ENCODE measurements around the gene NUMB.

NUMB gene

GRCh38 chr14:73474952-73475351, 16.6 kb upstream of the NUMB start:
- no peak overlapping the region for H3K18ac ChIP-seq (ENCODE audit: low read length)
- H4K91ac ChIP-seq (ENCODE audit: low read depth, low read length): no peak overlapping the region
- no peak overlapping the region for H3K23ac ChIP-seq (ENCODE audit: low read length)
- no CpG with 5 or more reads among the region's 4 CpGs for WGBS (ENCODE audit: extremely low coverage, insufficient coverage, insufficient read length)
- H2AFZ ChIP-seq (ENCODE audit: insufficient read depth, low read length, poor library complexity): no peak overlapping the region
- no peaks in the 10 kb centered on the region for H3K79me2 ChIP-seq (ENCODE audit: control insufficient read depth, insufficient read depth, low read length, poor library complexity)
- no peak overlapping the region for H3K4me3 ChIP-seq (ENCODE audit: low read depth, low read length)
- H2BK5ac ChIP-seq (ENCODE audit: low read depth, low read length, poor library complexity): no peak overlapping the region
- H3K79me1 ChIP-seq (ENCODE audit: low read length): no peaks in the 10 kb centered on the region
- no peak overlapping the region for H2BK120ac ChIP-seq (ENCODE audit: insufficient read depth, low read length, poor library complexity)
- no peaks in the 10 kb centered on the region for H3K36me3 ChIP-seq (ENCODE audit: control insufficient read depth in 1 of 2, insufficient read depth in 2 of 2, low read length in 2 of 2)
- no peak overlapping the region for H3K27ac ChIP-seq (ENCODE audit: low read depth, low read length)
- no peak overlapping the region for H2BK12ac ChIP-seq (ENCODE audit: low read length)
- H3K14ac ChIP-seq (ENCODE audit: low read length): no peak overlapping the region
- no peaks in the 10 kb centered on the region for H3K9me3 ChIP-seq (ENCODE audit: insufficient read depth, low read depth, low read length)
- no peak overlapping the region for H4K8ac ChIP-seq (ENCODE audit: low read depth, low read length)
- H4K12ac ChIP-seq (ENCODE audit: low read depth, low read length): no peak overlapping the region
- no peak overlapping the region for H3K4ac ChIP-seq (ENCODE audit: low read depth, low read length)
- H3K27me3 ChIP-seq (ENCODE audit: insufficient read depth, low read length): no peaks in the 10 kb centered on the region
- no peak overlapping the region for H3K9ac ChIP-seq (ENCODE audit: low read length)
- no peak overlapping the region for H3K4me2 ChIP-seq (ENCODE audit: low read length)
- no peaks in the 10 kb centered on the region for H3K4me1 ChIP-seq (ENCODE audit: control insufficient read depth in 1 of 2, insufficient read depth in 2 of 2, low read length in 2 of 2)
- DNase-seq: no peak
- no peak overlapping the region for H2AK5ac ChIP-seq (ENCODE audit: low read length)

- H2BK120ac ChIP-seq (ENCODE audit: insufficient read depth, low read length, poor library complexity): no peak overlapping the region
- no peak overlapping the region for H2AK5ac ChIP-seq (ENCODE audit: low read length)
- WGBS (ENCODE audit: extremely low coverage, insufficient coverage, insufficient read length): no CpG with 5 or more reads among the region's 18 CpGs
These were observed 14.1 kb upstream of the NUMB start for GRCh38 chr14:73472185-73473114.

GRCh38 chr14:73471582-73472184, 13.3 kb upstream of the NUMB start:
- H3K79me1 ChIP-seq (ENCODE audit: low read length): no peaks in the 10 kb centered on the region
- H3K9ac ChIP-seq (ENCODE audit: low read length): no peak overlapping the region
- no peaks in the 10 kb centered on the region for H3K27me3 ChIP-seq (ENCODE audit: insufficient read depth, low read length)
- H4K91ac ChIP-seq (ENCODE audit: low read depth, low read length): no peak overlapping the region
- no peak overlapping the region for H3K4me2 ChIP-seq (ENCODE audit: low read length)
- H3K18ac ChIP-seq (ENCODE audit: low read length): no peak overlapping the region
- no peak overlapping the region for H2BK120ac ChIP-seq (ENCODE audit: insufficient read depth, low read length, poor library complexity)
- H4K12ac ChIP-seq (ENCODE audit: low read depth, low read length): no peak overlapping the region
- no peak overlapping the region for H2AK5ac ChIP-seq (ENCODE audit: low read length)
- no peak overlapping the region for H4K8ac ChIP-seq (ENCODE audit: low read depth, low read length)
- no peak for DNase-seq
- no peak overlapping the region for H3K23ac ChIP-seq (ENCODE audit: low read length)
- no peaks in the 10 kb centered on the region for H3K36me3 ChIP-seq (ENCODE audit: control insufficient read depth in 1 of 2, insufficient read depth in 2 of 2, low read length in 2 of 2)
- no CpG with 5 or more reads among the region's 6 CpGs for WGBS (ENCODE audit: extremely low coverage, insufficient coverage, insufficient read length)
- no peak overlapping the region for H2BK12ac ChIP-seq (ENCODE audit: low read length)
- no peaks in the 10 kb centered on the region for H3K9me3 ChIP-seq (ENCODE audit: insufficient read depth, low read depth, low read length)
- no peak overlapping the region for H3K14ac ChIP-seq (ENCODE audit: low read length)
- no peak overlapping the region for H2BK5ac ChIP-seq (ENCODE audit: low read depth, low read length, poor library complexity)
- no peak overlapping the region for H3K27ac ChIP-seq (ENCODE audit: low read depth, low read length)
- H3K4ac ChIP-seq (ENCODE audit: low read depth, low read length): no peak overlapping the region
- no peak overlapping the region for H2AFZ ChIP-seq (ENCODE audit: insufficient read depth, low read length, poor library complexity)
- no peaks in the 10 kb centered on the region for H3K79me2 ChIP-seq (ENCODE audit: control insufficient read depth, insufficient read depth, low read length, poor library complexity)
- H3K4me1 ChIP-seq (ENCODE audit: control insufficient read depth in 1 of 2, insufficient read depth in 2 of 2, low read length in 2 of 2): no peaks in the 10 kb centered on the region
- H3K4me3 ChIP-seq (ENCODE audit: low read depth, low read length): no peak overlapping the region

More at GRCh38 chr14:73472185-73473114, 14.1 kb upstream of the NUMB start:
- Histone ChIP-seq H3K4ac (ENCODE audit: low read depth, low read length) (no peak overlapping the region), H3K14ac (ENCODE audit: low read length) (no peak overlapping the region), H3K4me1 (ENCODE audit: control insufficient read depth in 1 of 2, insufficient read depth in 2 of 2, low read length in 2 of 2) (no peaks in the 10 kb centered on the region), H2AFZ (ENCODE audit: insufficient read depth, low read length, poor library complexity) (no peak overlapping the region), H3K36me3 (ENCODE audit: control insufficient read depth in 1 of 2, insufficient read depth in 2 of 2, low read length in 2 of 2) (no peaks in the 10 kb centered on the region), H2BK5ac (ENCODE audit: low read depth, low read length, poor library complexity) (no peak overlapping the region), H3K79me2 (ENCODE audit: control insufficient read depth, insufficient read depth, low read length, poor library complexity) (no peaks in the 10 kb centered on the region), H4K8ac (ENCODE audit: low read depth, low read length) (no peak overlapping the region), H3K23ac (ENCODE audit: low read length) (no peak overlapping the region), H2BK12ac (ENCODE audit: low read length) (no peak overlapping the region), H3K27me3 (ENCODE audit: insufficient read depth, low read length) (no peaks in the 10 kb centered on the region), H3K4me3 (ENCODE audit: low read depth, low read length) (no peak overlapping the region), H4K91ac (ENCODE audit: low read depth, low read length) (no peak overlapping the region), H3K18ac (ENCODE audit: low read length) (no peak overlapping the region), H3K79me1 (ENCODE audit: low read length) (no peaks in the 10 kb centered on the region), H3K9ac (ENCODE audit: low read length) (no peak overlapping the region), H3K4me2 (ENCODE audit: low read length) (no peak overlapping the region), H3K9me3 (ENCODE audit: insufficient read depth, low read depth, low read length) (no peaks in the 10 kb centered on the region), H4K12ac (ENCODE audit: low read depth, low read length) (no peak overlapping the region), H3K27ac (ENCODE audit: low read depth, low read length) (no peak overlapping the region)
- DNase-seq: peak in 1 of 2 donors; percentile 90

GRCh38 chr14:73468828-73469375, 10.6 kb upstream of the NUMB start:
- H3K4me3 ChIP-seq (ENCODE audit: low read depth, low read length): no peak overlapping the region
- WGBS (ENCODE audit: extremely low coverage, insufficient coverage, insufficient read length): no CpG with 5 or more reads among the region's 3 CpGs
- no peak overlapping the region for H3K4ac ChIP-seq (ENCODE audit: low read depth, low read length)
- no peak overlapping the region for H4K91ac ChIP-seq (ENCODE audit: low read depth, low read length)
- H2BK120ac ChIP-seq (ENCODE audit: insufficient read depth, low read length, poor library complexity): no peak overlapping the region
- H4K8ac ChIP-seq (ENCODE audit: low read depth, low read length): no peak overlapping the region
- no peak overlapping the region for H3K23ac ChIP-seq (ENCODE audit: low read length)
- H2BK5ac ChIP-seq (ENCODE audit: low read depth, low read length, poor library complexity): no peak overlapping the region
- H2AK5ac ChIP-seq (ENCODE audit: low read length): no peak overlapping the region
- no peak for DNase-seq
- no peak overlapping the region for H2AFZ ChIP-seq (ENCODE audit: insufficient read depth, low read length, poor library complexity)
- no peaks in the 10 kb centered on the region for H3K79me2 ChIP-seq (ENCODE audit: control insufficient read depth, insufficient read depth, low read length, poor library complexity)
- H2BK12ac ChIP-seq (ENCODE audit: low read length): no peak overlapping the region
- no peak overlapping the region for H3K9ac ChIP-seq (ENCODE audit: low read length)
- no peak overlapping the region for H3K4me2 ChIP-seq (ENCODE audit: low read length)
- H3K36me3 ChIP-seq (ENCODE audit: control insufficient read depth in 1 of 2, insufficient read depth in 2 of 2, low read length in 2 of 2): no peaks in the 10 kb centered on the region
- H4K12ac ChIP-seq (ENCODE audit: low read depth, low read length): no peak overlapping the region
- H3K79me1 ChIP-seq (ENCODE audit: low read length): no peaks in the 10 kb centered on the region
- H3K14ac ChIP-seq (ENCODE audit: low read length): no peak overlapping the region
- peaks cover 1 to 2% of the 10 kb centered on the region in 2 experiments for H3K4me1 ChIP-seq (ENCODE audit: control insufficient read depth in 1 of 2, insufficient read depth in 2 of 2, low read length in 2 of 2)
- H3K18ac ChIP-seq (ENCODE audit: low read length): no peak overlapping the region
- no peaks in the 10 kb centered on the region for H3K9me3 ChIP-seq (ENCODE audit: insufficient read depth, low read depth, low read length)
- no peak overlapping the region for H3K27ac ChIP-seq (ENCODE audit: low read depth, low read length)
- H3K27me3 ChIP-seq (ENCODE audit: insufficient read depth, low read length): no peaks in the 10 kb centered on the region
